ENCODE data around the gene PAPSS2.

Gene PAPSS2

DNA sequence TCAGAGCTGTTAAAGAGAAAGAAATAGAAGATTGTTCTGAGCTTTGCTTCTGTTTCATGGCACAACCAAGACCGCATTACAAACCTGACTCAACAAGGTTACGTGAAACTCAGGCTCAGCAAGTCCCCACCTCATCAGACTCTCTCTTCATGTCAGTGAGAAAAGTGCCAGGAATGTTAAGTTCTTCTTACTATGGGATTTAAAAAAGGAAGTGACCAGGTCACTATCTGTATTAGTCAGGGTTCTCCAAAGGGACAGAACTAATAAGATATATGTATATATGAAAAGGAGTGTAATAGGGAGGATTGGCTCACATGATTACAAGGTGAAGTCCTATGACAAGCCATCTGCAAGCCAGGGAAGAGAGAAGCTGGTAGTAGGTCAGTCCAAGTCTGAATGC, 25.4 kb upstream of the PAPSS2 start:
- no peaks in the 10 kb centered on the region for H3K36me3 ChIP-seq (ENCODE audit: low read depth)
- H3K27ac ChIP-seq (ENCODE audit: poor library complexity, severe bottlenecking): no peak overlapping the region
- peaks cover 11% of the 10 kb centered on the region for H3K4me1 ChIP-seq (ENCODE audit: insufficient read depth, poor library complexity, severe bottlenecking)
- H3K9me3 ChIP-seq (ENCODE audit: severe bottlenecking): no peaks in the 10 kb centered on the region
- H3K27me3 ChIP-seq (ENCODE audit: insufficient read depth, poor library complexity, severe bottlenecking): no peaks in the 10 kb centered on the region
- no peak overlapping the region for H3K4me3 ChIP-seq (ENCODE audit: severe bottlenecking)
- DNase-seq (ENCODE audit: low spot score) (no peak), ATAC-seq (ENCODE audit: low read depth) (no peak)
- no peak for TF ChIP-seq CTCF (IDR thresholded peaks at IDR 0.05; ENCODE audit: poor library complexity, severe bottlenecking)

- Histone ChIP-seq H3K9me3 (ENCODE audit: severe bottlenecking) (no peaks in the 10 kb centered on the region), H3K4me1 (ENCODE audit: insufficient read depth, poor library complexity, severe bottlenecking) (peaks cover 11% of the 10 kb centered on the region), H3K27me3 (ENCODE audit: insufficient read depth, poor library complexity, severe bottlenecking) (no peaks in the 10 kb centered on the region), H3K27ac (ENCODE audit: poor library complexity, severe bottlenecking) (peak overlapping the region; percentile 77), H3K36me3 (ENCODE audit: low read depth) (no peaks in the 10 kb centered on the region), H3K4me3 (ENCODE audit: severe bottlenecking) (no peak overlapping the region)
- ATAC-seq (ENCODE audit: low read depth) (peak; percentile 97), DNase-seq (ENCODE audit: low spot score) (no peak)
- TF ChIP-seq CTCF (IDR thresholded peaks at IDR 0.05; ENCODE audit: poor library complexity, severe bottlenecking): no peak
These were observed 24.0 kb upstream of the PAPSS2 start for GRCh38 chr10:87635498-87636312.

- Histone ChIP-seq H3K4me1 (ENCODE audit: insufficient read depth, poor library complexity, severe bottlenecking) (peaks cover 11% of the 10 kb centered on the region), H3K9me3 (ENCODE audit: severe bottlenecking) (no peaks in the 10 kb centered on the region), H3K4me3 (ENCODE audit: severe bottlenecking) (no peak overlapping the region), H3K27ac (ENCODE audit: poor library complexity, severe bottlenecking) (peak overlapping the region; percentile 77), H3K27me3 (ENCODE audit: insufficient read depth, poor library complexity, severe bottlenecking) (no peaks in the 10 kb centered on the region), H3K36me3 (ENCODE audit: low read depth) (no peaks in the 10 kb centered on the region)
- TF ChIP-seq CTCF (IDR thresholded peaks at IDR 0.05; ENCODE audit: poor library complexity, severe bottlenecking): no peak
- ATAC-seq (ENCODE audit: low read depth) (no peak), DNase-seq (ENCODE audit: low spot score) (no peak)
These were observed 23.3 kb upstream of the PAPSS2 start for GRCh38 chr10:87636313-87636915.

DNA sequence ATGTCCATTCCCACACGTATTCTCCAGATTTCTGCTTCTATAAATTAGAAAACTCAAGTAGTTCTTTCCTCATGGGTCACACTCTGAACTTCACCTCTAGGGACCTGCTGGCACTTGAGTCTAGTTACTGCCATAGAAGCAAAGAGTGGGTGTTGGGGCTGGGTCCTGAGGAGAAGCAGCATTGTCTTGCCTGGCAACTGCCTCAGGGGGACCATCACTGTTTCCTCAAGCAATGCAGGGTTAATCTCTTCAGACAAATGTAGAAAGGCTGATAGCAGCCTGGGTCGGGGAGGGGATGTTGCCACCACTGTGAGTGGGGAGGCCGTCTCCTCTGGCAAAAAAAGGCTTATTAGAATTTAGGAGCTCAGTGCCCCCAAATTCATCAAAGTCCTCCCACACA, 20.2 kb upstream of the PAPSS2 start:
- peaks cover 15% of the 10 kb centered on the region for H3K4me1 ChIP-seq (ENCODE audit: insufficient read depth, poor library complexity, severe bottlenecking)
- TF ChIP-seq CTCF (IDR thresholded peaks at IDR 0.05; ENCODE audit: poor library complexity, severe bottlenecking): no peak
- H3K4me3 ChIP-seq (ENCODE audit: severe bottlenecking): no peak overlapping the region
- no peaks in the 10 kb centered on the region for H3K36me3 ChIP-seq (ENCODE audit: low read depth)
- ATAC-seq (ENCODE audit: low read depth) (no peak), DNase-seq (ENCODE audit: low spot score) (no peak)
- H3K27me3 ChIP-seq (ENCODE audit: insufficient read depth, poor library complexity, severe bottlenecking): no peaks in the 10 kb centered on the region
- H3K27ac ChIP-seq (ENCODE audit: poor library complexity, severe bottlenecking): no peak overlapping the region
- H3K9me3 ChIP-seq (ENCODE audit: severe bottlenecking): no peaks in the 10 kb centered on the region

GRCh38 chr10:87640043-87640442, 19.6 kb upstream of the PAPSS2 start:
- Histone ChIP-seq H3K27ac (ENCODE audit: poor library complexity, severe bottlenecking) (no peak overlapping the region), H3K27me3 (ENCODE audit: insufficient read depth, poor library complexity, severe bottlenecking) (no peaks in the 10 kb centered on the region), H3K4me3 (ENCODE audit: severe bottlenecking) (no peak overlapping the region), H3K4me1 (ENCODE audit: insufficient read depth, poor library complexity, severe bottlenecking) (peaks cover 15% of the 10 kb centered on the region), H3K36me3 (ENCODE audit: low read depth) (no peaks in the 10 kb centered on the region), H3K9me3 (ENCODE audit: severe bottlenecking) (no peaks in the 10 kb centered on the region)
- ATAC-seq (ENCODE audit: low read depth) (no peak), DNase-seq (ENCODE audit: low spot score) (no peak)
- TF ChIP-seq CTCF (IDR thresholded peaks at IDR 0.05; ENCODE audit: poor library complexity, severe bottlenecking): no peak

Data from RWPE2 (cell line).